Chondrocyte (in vitro differentiated cells): ENCODE results near the gene LRRK1. TPM values are rescaled to one million over a fixed set of nuclear protein-coding genes. Genes with fewer than 3 reads are reported as not detected.

Experiments used
- DNase-seq: peaks from one replicate; pipeline ENCODE4 v3.0.0; 2021; ENCODE audit warnings: mixed read lengths, low spot score
- H3K27ac Mint-ChIP-seq: one replicate; pipeline ENCODE4 v1.8.0; 2021; ENCODE audit warnings: mild to moderate bottlenecking, moderate library complexity, mixed read lengths; ENCODE audit not compliant: unreplicated experiment
- H3K27me3 Mint-ChIP-seq: 2 replicates; pipeline ENCODE4 v1.8.0; 2021; ENCODE audit warnings: low read depth, mixed read lengths
- H3K36me3 Mint-ChIP-seq: 2 replicates; pipeline ENCODE4 v1.8.0; 2021; ENCODE audit warnings: low read depth, mixed read lengths
- H3K4me1 Mint-ChIP-seq: 2 replicates; pipeline ENCODE4 v1.8.0; 2021; ENCODE audit warnings: low read depth, mild to moderate bottlenecking, mixed read lengths
- H3K4me3 Mint-ChIP-seq: one replicate; pipeline ENCODE4 v1.8.0; 2021; ENCODE audit warnings: mild to moderate bottlenecking, moderate library complexity, mixed read lengths; ENCODE audit not compliant: unreplicated experiment
- H3K9me3 Mint-ChIP-seq: 2 replicates; pipeline ENCODE4 v1.8.0; 2021; ENCODE audit warnings: low read depth, mixed read lengths
- CTCF ChIP-seq: fragments of 200-600 bp; sonication (generic); IDR thresholded peaks from 2 replicates; pipeline ENCODE4 v1.5.0; 2021; ENCODE audit warnings: antibody characterized with exemption, mild to moderate bottlenecking, moderate library complexity
- total RNA-seq: library from RNA; stranded (reverse); gene quantifications from 3 replicates; pipeline ENCODE4 v1.2.1, GENCODE V29; 2021

The LRRK1 gene
- total RNA-seq, 1 donor from 2014 or later, result 10.1 TPM

DNA sequence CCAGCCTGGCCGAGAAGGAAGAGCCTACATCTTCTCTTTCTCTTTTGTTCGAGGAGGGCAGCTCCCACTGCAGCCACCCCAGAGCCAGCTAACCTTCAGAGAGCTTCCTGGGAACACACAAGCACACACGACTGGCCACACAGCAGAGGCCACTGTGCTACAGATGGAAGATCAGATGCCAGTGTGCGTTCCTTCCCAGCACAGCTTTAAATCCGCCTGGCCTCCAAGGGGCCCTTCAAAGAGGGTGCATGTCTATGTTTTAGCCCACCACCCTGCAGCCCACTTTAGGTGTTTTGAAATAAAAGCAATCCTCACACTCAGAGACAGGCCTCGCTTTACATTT is 27.2 kb upstream of the LRRK1 start:
- Mint-ChIP-seq H3K27ac (no peak overlapping the region), H3K27me3 (no peaks in the 10 kb centered on the region), H3K9me3 (no peaks in the 10 kb centered on the region), H3K36me3 (no peaks in the 10 kb centered on the region), H3K4me3 (no peak overlapping the region), H3K4me1 (peaks cover 39% of the 10 kb centered on the region)
- no peak for TF ChIP-seq CTCF
- no peak for DNase-seq

GRCh38 chr15:100893261-100893963 is 25.7 kb upstream of the LRRK1 start:
- Mint-ChIP-seq H3K27me3 (no peaks in the 10 kb centered on the region), H3K27ac (no peak overlapping the region), H3K9me3 (no peaks in the 10 kb centered on the region), H3K4me1 (peaks cover 39% of the 10 kb centered on the region), H3K36me3 (no peaks in the 10 kb centered on the region), H3K4me3 (no peak overlapping the region)
- no peak for DNase-seq
- TF ChIP-seq CTCF, result no peak

- Mint-ChIP-seq H3K4me3 (no peak overlapping the region), H3K27me3 (no peaks in the 10 kb centered on the region), H3K27ac (peak overlapping the region; percentile 27), H3K9me3 (no peaks in the 10 kb centered on the region), H3K36me3 (no peaks in the 10 kb centered on the region), H3K4me1 (peaks cover 39% of the 10 kb centered on the region)
- DNase-seq, result no peak
- no peak for TF ChIP-seq CTCF
Observed at GRCh38 chr15:100893964-100894295, 25.2 kb upstream of the LRRK1 start.

- no peaks in the 10 kb centered on the region for H3K27me3 Mint-ChIP-seq
- DNase-seq, result no peak
- no peak overlapping the region for H3K4me3 Mint-ChIP-seq
- H3K27ac Mint-ChIP-seq, result no peak overlapping the region
- peaks cover 26% of the 10 kb centered on the region for H3K4me1 Mint-ChIP-seq
- no peaks in the 10 kb centered on the region for H3K9me3 Mint-ChIP-seq
- TF ChIP-seq CTCF, result no peak
- no peaks in the 10 kb centered on the region for H3K36me3 Mint-ChIP-seq
Observed at GRCh38 chr15:100895721-100896120, 23.4 kb upstream of the LRRK1 start.

- no peak for DNase-seq
- Mint-ChIP-seq H3K9me3 (no peaks in the 10 kb centered on the region), H3K27ac (no peak overlapping the region), H3K27me3 (no peaks in the 10 kb centered on the region), H3K36me3 (no peaks in the 10 kb centered on the region), H3K4me3 (no peak overlapping the region), H3K4me1 (peaks cover 25% of the 10 kb centered on the region)
- no peak for TF ChIP-seq CTCF
Observed at GRCh38 chr15:100897221-100898151, 21.7 kb upstream of the LRRK1 start.
